SK-N-SH (cell line): ENCODE results near the gene PLD6. TPM values are rescaled to one million over a fixed set of nuclear protein-coding genes. Genes with fewer than 3 reads are reported as not detected.

Experiments used
- CTCF ChIA-PET: fragments of 300-600, 350-600 bp; formaldehyde crosslinking; extraction: SDS; loops from one replicate; lab custom pipeline; 2021; lab: Yijun Ruan, JAX
- POLR2A ChIA-PET: fragments of 350-600 bp; sonication (Branson Sonifier 250); formaldehyde crosslinking; extraction: SDS; loops from one replicate; lab custom pipeline; 2020; ENCODE audit warnings: antibody characterized with exemption, inconsistent platforms; lab: Yijun Ruan, JAX
- DNase-seq: peaks from one replicate; pipeline ENCODE4 v3.0.0; 2012
- H2AFZ ChIP-seq: fragments of 200-600 bp; sonication (generic); 2 replicates; pipeline ENCODE4 v1.8.1; 2016; ENCODE audit warnings: antibody characterized with exemption, mild to moderate bottlenecking, low read depth
- H3F3A ChIP-seq: fragments of 200-600 bp; sonication (generic); replicated peaks from 2 replicates; pipeline ENCODE3; 2016; ENCODE audit warnings: antibody characterized with exemption, mild to moderate bottlenecking; ENCODE audit not compliant: insufficient read depth
- H3K27ac ChIP-seq, 2 experiments: fragments of 200-500 bp in 1 of 2; fragments of 200-600 bp in 1 of 2; sonication (Bioruptor generic) in 1 of 2; sonication (generic), shearing (Covaris generic) in 1 of 2; 2 replicates each; pipeline versions ENCODE4 v1.5.1 to v1.6.1; 2014 to 2016; ENCODE audit warnings: low read depth in 2 of 2, inconsistent platforms in 1 of 2, low read length in 1 of 2, mild to moderate bottlenecking in 1 of 2, mixed read lengths in 1 of 2
- H3K27me3 ChIP-seq: fragments of 200-600 bp; sonication (generic), shearing (Covaris generic); 2 replicates; pipeline ENCODE4 v1.6.1; 2016; ENCODE audit warnings: mixed run types; ENCODE audit not compliant: insufficient read depth
- H3K36me3 ChIP-seq, 2 experiments: fragments of 200-500 bp in 1 of 2; fragments of 200-600 bp in 1 of 2; sonication (Bioruptor generic) in 1 of 2; sonication (generic) in 1 of 2; replicated peaks in 1 of 2; 2 replicates each; pipeline versions ENCODE3 to v1.5.1; 2014 to 2016; ENCODE audit warnings: low read length in 1 of 2, mild to moderate bottlenecking in 1 of 2; ENCODE audit not compliant: insufficient read depth in 2 of 2, control insufficient read depth in 1 of 2
- H3K4me1 ChIP-seq, 2 experiments: fragments of 200-500 bp in 1 of 2; fragments of 200-600 bp in 1 of 2; sonication (Bioruptor generic) in 1 of 2; sonication (generic), shearing (Covaris generic) in 1 of 2; 2 replicates each; pipeline versions ENCODE4 v1.5.1 to v1.6.1; 2014 to 2016; ENCODE audit warnings: low read depth in 1 of 2, low read length in 1 of 2, mixed run types in 1 of 2; ENCODE audit not compliant: insufficient read depth in 2 of 2, control insufficient read depth in 1 of 2
- H3K4me2 ChIP-seq: fragments of 200-600 bp; sonication (generic), shearing (Covaris generic); 2 replicates; pipeline ENCODE4 v1.6.1; 2017; ENCODE audit warnings: mixed run types
- H3K4me3 ChIP-seq, 2 experiments: fragments of 200-500 bp in 1 of 2; fragments of 200-600 bp in 1 of 2; sonication (Bioruptor generic) in 1 of 2; sonication (generic), shearing (Covaris generic) in 1 of 2; 2 replicates each; pipeline versions ENCODE4 v1.5.1 to v1.8.1; 2014 to 2016; ENCODE audit warnings: low read depth in 2 of 2, inconsistent platforms in 1 of 2, low read length in 1 of 2, mild to moderate bottlenecking in 1 of 2, mixed read lengths in 1 of 2, moderate library complexity in 1 of 2
- H3K79me2 ChIP-seq: fragments of 200-600 bp; sonication (generic); 2 replicates; pipeline ENCODE4 v1.8.1; 2017; ENCODE audit warnings: mild to moderate bottlenecking; ENCODE audit not compliant: insufficient read depth
- H3K9ac ChIP-seq: fragments of 200-600 bp; sonication (generic); 2 replicates; pipeline ENCODE4 v1.6.1; 2017; ENCODE audit warnings: mixed run types
- H3K9me2 ChIP-seq: fragments of 200-600 bp; sonication (generic); 2 replicates; pipeline ENCODE4 v1.6.1; 2017; ENCODE audit warnings: mixed run types
- H3K9me3 ChIP-seq: fragments of 200-600 bp; sonication (generic); 2 replicates; pipeline ENCODE4 v1.6.1; 2017; ENCODE audit warnings: mixed run types, mild to moderate bottlenecking, moderate library complexity
- H4K20me1 ChIP-seq: fragments of 200-600 bp; sonication (generic); 2 replicates; pipeline ENCODE4 v1.6.1; 2017; ENCODE audit warnings: mild to moderate bottlenecking, mixed run types; ENCODE audit not compliant: insufficient read depth
- CHD2 ChIP-seq: fragments of 150-350 bp; IDR thresholded peaks from 2 replicates; pipeline ENCODE4 v1.6.1; 2018; ENCODE audit warnings: low read length; ENCODE audit not compliant: partially characterized antibody
- EP300 ChIP-seq, 2 experiments: IDR thresholded peaks; 2 replicates each; pipeline versions ENCODE4 v1.4.0 to v1.6.1; 2012; ENCODE audit warnings: borderline replicate concordance in 1 of 2, low read depth in 1 of 2, low read length in 1 of 2
- EZH2phosphoT487 ChIP-seq: fragments of 200-600 bp; sonication (generic); IDR thresholded peaks from 2 replicates; pipeline ENCODE4 v1.6.1; 2017; ENCODE audit warnings: low read depth, mixed run types, mild to moderate bottlenecking, antibody characterized with exemption, moderate library complexity, borderline replicate concordance
- FOSL2 ChIP-seq: IDR thresholded peaks from 2 replicates; pipeline ENCODE4 v1.4.0; 2012; ENCODE audit warnings: low read depth, mild to moderate bottlenecking, moderate library complexity, borderline replicate concordance
- GABPA ChIP-seq: IDR thresholded peaks from 2 replicates; pipeline ENCODE4 v1.4.0; 2012; ENCODE audit warnings: low read depth, mild to moderate bottlenecking
- GATA2 ChIP-seq: sonication (generic); formaldehyde crosslinking; IDR thresholded peaks from 2 replicates; pipeline ENCODE4 v1.5.0; 2020; ENCODE audit warnings: mild to moderate bottlenecking, missing genetic modification reagents
- JUND ChIP-seq: IDR thresholded peaks from 2 replicates; pipeline ENCODE4 v1.4.0; 2012
- MXI1 ChIP-seq: IDR thresholded peaks from 2 replicates; pipeline ENCODE4 v1.6.1; 2012; ENCODE audit warnings: mild to moderate bottlenecking, low read depth, low read length, improper control_type of control experiment
- NFIC ChIP-seq: IDR thresholded peaks from 2 replicates; pipeline ENCODE4 v1.4.0; 2012; ENCODE audit warnings: borderline replicate concordance
- NRF1 ChIP-seq: IDR thresholded peaks from 2 replicates; pipeline ENCODE4 v1.6.1; 2012; ENCODE audit warnings: low read depth, mild to moderate bottlenecking, low read length
- POLR2AphosphoS5 ChIP-seq: IDR thresholded peaks from 2 replicates; pipeline ENCODE4 v1.6.1; 2012; ENCODE audit warnings: low read depth, low read length
- RFX5 ChIP-seq: IDR thresholded peaks from 2 replicates; pipeline ENCODE4 v1.6.1; 2012; ENCODE audit warnings: mild to moderate bottlenecking, improper control_type of control experiment, low read length
- SIN3A ChIP-seq: IDR thresholded peaks from 2 replicates; pipeline ENCODE4 v1.6.1; 2012; ENCODE audit warnings: low read depth, mild to moderate bottlenecking, low read length, moderate library complexity, borderline replicate concordance
- SMC3 ChIP-seq: IDR thresholded peaks from 2 replicates; pipeline ENCODE4 v1.6.1; 2012; ENCODE audit warnings: low read depth, low read length, improper control_type of control experiment
- TAF1 ChIP-seq: IDR thresholded peaks from 2 replicates; pipeline ENCODE4 v1.6.1; 2012; ENCODE audit warnings: low read depth, mild to moderate bottlenecking, low read length, moderate library complexity, borderline replicate concordance
- WGBS: methylation state at CpG from one replicate; pipeline ENCODE4 v1.1.6; 2017; ENCODE audit warnings: low lambda C conversion rate; 5-methylcytosine and 5-hydroxymethylcytosine counted together
- polyA plus RNA-seq, 3 experiments: library from polyadenylated mRNA; depleted of rRNA; stranded (reverse); fragments of >200 nt; gene quantifications; 2 replicates each; pipeline ENCODE4 v1.2.3, GENCODE V29; 2012
- TF ChIP-seq, protein P1 (sequence below): IDR thresholded peaks from 2 replicates; pipeline ENCODE4 v1.4.0; 2012; ENCODE audit warnings: low read depth
- TF ChIP-seq, protein P2 (sequence below): IDR thresholded peaks from 2 replicates; pipeline ENCODE4 v1.4.0; 2012; ENCODE audit warnings: low read depth, borderline replicate concordance
- TF ChIP-seq, protein P3 (sequence below): IDR thresholded peaks from 2 replicates; pipeline ENCODE4; 2012
- TF ChIP-seq, protein P4 (sequence below): fragments of 200-600 bp; sonication (generic); IDR thresholded peaks from 2 replicates; pipeline ENCODE4 v1.6.1; 2017; ENCODE audit warnings: antibody characterized with exemption, mild to moderate bottlenecking, moderate library complexity
- TF ChIP-seq, protein P5 (sequence below): fragments of 150-350 bp; IDR thresholded peaks from 2 replicates; pipeline ENCODE4 v1.6.1; 2016; ENCODE audit warnings: mild to moderate bottlenecking, low read depth, low read length

Gene PLD6
- polyA plus RNA-seq, 1 of the 3 experiments (the other 2 are of a cell fraction) = 3.7 TPM

DNA sequence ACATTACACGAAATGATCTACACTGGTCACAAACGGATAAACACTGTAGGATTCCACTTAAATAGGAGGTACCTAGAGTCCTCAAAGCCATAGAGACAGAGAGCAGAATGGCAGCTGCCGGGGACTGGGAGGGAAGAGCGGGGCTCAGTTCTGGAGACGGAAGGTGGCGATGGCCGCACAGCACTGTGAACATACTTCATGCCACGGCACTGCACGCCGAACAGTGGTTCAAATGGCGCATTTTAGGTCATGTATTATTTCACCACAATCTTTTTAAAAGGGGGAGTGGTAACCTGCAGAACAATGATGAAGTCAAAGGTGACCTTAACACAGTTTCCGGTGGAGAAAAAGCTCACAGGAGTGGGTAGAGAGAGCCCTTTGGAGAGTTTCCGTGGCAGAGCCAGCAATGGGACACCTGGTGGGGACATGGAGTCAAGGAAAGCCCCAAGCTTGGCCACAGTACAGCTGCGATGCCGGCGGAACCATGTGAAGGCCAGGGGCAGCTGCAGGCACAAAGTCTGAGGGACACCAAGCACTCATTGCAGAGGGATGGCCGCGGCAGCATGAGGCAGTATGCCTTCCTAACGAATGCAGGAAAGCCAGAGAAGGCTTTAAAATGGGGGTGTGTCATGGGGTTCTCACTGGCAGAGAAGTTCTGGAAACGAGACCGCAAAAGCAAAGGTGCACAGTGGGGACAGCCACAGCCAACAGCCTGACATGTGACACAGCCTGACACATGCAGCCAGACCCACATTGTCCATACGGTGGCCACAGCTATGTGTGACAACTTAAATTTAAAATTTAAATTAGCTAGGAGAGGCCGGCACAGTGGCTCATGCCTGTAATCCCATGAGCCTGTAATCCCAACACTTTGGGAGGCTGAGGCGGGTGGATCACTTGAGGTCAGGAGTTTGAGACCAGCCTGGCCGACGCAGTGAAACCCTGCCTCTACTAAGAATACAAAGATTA lies 23.6 kb upstream of the PLD6 start:
- POLR2A ChIA-PET = no interaction called here
- Histone ChIP-seq H3K9me2 (no peaks in the 10 kb centered on the region), H3K9ac (no peak overlapping the region), H3K27me3 (no peaks in the 10 kb centered on the region), H3K36me3 (peaks cover 31 to 50% of the 10 kb centered on the region in 2 experiments), H3F3A (no peaks in the 10 kb centered on the region), H2AFZ (no peak overlapping the region), H3K27ac (no peak overlapping the region), H3K9me3 (no peaks in the 10 kb centered on the region), H3K79me2 (peaks cover 25% of the 10 kb centered on the region), H3K4me2 (no peak overlapping the region), H4K20me1 (peaks cover 7% of the 10 kb centered on the region; the same call in 1 of the 2 replicates), H3K4me3 (no peak overlapping the region), H3K4me1 (no peaks in the 10 kb centered on the region)
- CTCF ChIA-PET = interaction anchor here (0.8 to 1.6 kb wide), 2 partner anchors 34 to 44 kb away, joined by 3 read pairs; no protein-coding TSS in a partner anchor
- TF ChIP-seq GABPA = no peak
- TF ChIP-seq JUND = no peak
- no peak for TF ChIP-seq MXI1
- no peak for TF ChIP-seq NFIC
- TF ChIP-seq SMC3 = no peak
- TF ChIP-seq, protein P1, sequence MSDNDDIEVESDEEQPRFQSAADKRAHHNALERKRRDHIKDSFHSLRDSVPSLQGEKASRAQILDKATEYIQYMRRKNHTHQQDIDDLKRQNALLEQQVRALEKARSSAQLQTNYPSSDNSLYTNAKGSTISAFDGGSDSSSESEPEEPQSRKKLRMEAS = no peak
- no peak for TF ChIP-seq EZH2phosphoT487
- no peak for TF ChIP-seq RFX5
- TF ChIP-seq FOSL2 = no peak
- no peak for TF ChIP-seq TAF1
- TF ChIP-seq, protein P2, sequence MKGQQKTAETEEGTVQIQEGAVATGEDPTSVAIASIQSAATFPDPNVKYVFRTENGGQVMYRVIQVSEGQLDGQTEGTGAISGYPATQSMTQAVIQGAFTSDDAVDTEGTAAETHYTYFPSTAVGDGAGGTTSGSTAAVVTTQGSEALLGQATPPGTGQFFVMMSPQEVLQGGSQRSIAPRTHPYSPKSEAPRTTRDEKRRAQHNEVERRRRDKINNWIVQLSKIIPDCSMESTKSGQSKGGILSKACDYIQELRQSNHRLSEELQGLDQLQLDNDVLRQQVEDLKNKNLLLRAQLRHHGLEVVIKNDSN = no peak
- TF ChIP-seq, protein P3, sequence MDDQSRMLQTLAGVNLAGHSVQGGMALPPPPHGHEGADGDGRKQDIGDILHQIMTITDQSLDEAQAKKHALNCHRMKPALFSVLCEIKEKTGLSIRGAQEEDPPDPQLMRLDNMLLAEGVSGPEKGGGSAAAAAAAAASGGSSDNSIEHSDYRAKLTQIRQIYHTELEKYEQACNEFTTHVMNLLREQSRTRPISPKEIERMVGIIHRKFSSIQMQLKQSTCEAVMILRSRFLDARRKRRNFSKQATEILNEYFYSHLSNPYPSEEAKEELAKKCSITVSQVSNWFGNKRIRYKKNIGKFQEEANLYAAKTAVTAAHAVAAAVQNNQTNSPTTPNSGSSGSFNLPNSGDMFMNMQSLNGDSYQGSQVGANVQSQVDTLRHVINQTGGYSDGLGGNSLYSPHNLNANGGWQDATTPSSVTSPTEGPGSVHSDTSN = no peak
- TF ChIP-seq CHD2 = no peak
- no peak for TF ChIP-seq SIN3A
- TF ChIP-seq NRF1 = no peak
- TF ChIP-seq GATA2 (CRISPR knock-in tag) = no peak
- TF ChIP-seq EP300 (IDR thresholded peaks at IDR 0.05; ENCODE audit: borderline replicate concordance in 1 of 2, low read depth in 1 of 2, low read length in 1 of 2) = no peak
- TF ChIP-seq, protein P4, sequence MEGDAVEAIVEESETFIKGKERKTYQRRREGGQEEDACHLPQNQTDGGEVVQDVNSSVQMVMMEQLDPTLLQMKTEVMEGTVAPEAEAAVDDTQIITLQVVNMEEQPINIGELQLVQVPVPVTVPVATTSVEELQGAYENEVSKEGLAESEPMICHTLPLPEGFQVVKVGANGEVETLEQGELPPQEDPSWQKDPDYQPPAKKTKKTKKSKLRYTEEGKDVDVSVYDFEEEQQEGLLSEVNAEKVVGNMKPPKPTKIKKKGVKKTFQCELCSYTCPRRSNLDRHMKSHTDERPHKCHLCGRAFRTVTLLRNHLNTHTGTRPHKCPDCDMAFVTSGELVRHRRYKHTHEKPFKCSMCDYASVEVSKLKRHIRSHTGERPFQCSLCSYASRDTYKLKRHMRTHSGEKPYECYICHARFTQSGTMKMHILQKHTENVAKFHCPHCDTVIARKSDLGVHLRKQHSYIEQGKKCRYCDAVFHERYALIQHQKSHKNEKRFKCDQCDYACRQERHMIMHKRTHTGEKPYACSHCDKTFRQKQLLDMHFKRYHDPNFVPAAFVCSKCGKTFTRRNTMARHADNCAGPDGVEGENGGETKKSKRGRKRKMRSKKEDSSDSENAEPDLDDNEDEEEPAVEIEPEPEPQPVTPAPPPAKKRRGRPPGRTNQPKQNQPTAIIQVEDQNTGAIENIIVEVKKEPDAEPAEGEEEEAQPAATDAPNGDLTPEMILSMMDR = no peak
- no peak for TF ChIP-seq POLR2AphosphoS5
- TF ChIP-seq, protein P5, sequence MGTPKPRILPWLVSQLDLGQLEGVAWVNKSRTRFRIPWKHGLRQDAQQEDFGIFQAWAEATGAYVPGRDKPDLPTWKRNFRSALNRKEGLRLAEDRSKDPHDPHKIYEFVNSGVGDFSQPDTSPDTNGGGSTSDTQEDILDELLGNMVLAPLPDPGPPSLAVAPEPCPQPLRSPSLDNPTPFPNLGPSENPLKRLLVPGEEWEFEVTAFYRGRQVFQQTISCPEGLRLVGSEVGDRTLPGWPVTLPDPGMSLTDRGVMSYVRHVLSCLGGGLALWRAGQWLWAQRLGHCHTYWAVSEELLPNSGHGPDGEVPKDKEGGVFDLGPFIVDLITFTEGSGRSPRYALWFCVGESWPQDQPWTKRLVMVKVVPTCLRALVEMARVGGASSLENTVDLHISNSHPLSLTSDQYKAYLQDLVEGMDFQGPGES = no peak
- no peak for DNase-seq
- 88% methylated on average over 26 of the region's 26 CpGs for WGBS
